Measurements from ENCODE around the gene SIAH3.
"Not testable (repeated sequence)": the region's sequence is repeated elsewhere in the genome, so short reads cannot be mapped to it uniquely, and the experiment has no call there.

SIAH3 gene, protein sequence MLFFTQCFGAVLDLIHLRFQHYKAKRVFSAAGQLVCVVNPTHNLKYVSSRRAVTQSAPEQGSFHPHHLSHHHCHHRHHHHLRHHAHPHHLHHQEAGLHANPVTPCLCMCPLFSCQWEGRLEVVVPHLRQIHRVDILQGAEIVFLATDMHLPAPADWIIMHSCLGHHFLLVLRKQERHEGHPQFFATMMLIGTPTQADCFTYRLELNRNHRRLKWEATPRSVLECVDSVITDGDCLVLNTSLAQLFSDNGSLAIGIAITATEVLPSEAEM

GRCh38 chr13:45851171-45851921, at the start of gene SIAH3:
Gene SIAH3 (minus strand): TSS chr13:45851753. CDS start chr13:45851629, 124 bp downstream.
- DNase-seq = no peak

GRCh38 chr13:45899406-45899805, 47.9 kb upstream of the SIAH3 start:
- DNase-seq = no peak

DNA sequence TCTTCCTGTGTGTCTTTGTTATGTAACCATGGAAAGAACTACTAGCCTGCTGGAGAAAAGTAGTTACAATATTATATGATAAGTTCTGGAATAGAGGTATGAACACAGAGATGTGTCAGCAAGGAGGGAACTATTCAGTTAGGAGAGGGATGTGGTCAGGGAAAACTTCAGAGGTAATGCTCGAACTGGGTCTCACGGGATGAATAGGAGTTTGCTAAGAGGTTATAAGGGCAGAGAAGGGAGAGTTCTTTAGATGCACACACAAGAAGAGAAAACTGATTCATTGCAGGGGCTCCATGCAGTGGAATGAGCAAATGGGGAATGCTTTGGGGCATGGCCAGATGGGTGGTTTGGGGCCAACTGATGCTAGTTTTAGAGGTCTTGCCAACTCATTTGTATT, 46.0 kb upstream of the SIAH3 start:
- DNase-seq = no peak

DNA sequence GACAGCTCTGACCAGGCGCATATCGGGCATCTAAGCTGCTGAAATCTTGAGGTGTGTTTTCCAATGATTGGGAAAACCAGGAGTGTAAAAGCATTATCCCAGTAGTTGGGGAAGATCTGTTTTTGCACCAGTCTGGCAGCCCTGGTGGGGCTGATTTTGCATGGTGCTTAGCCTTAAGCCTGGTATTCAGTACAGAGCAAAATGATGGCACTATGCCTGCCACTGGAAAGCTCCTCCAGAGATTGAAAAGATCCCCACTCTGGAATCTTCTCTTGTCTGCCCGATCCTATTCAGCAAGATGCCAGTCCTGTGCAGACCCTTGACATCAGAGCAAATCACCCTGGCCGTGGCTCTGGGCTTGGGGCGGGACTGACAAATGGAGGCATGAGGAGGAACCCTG, 44.7 kb upstream of the SIAH3 start:
- DNase-seq = no peak

GRCh38 chr13:45895881-45896280, 44.3 kb upstream of the SIAH3 start:
- DNase-seq = no peak

- no peak for DNase-seq
These were observed 41.0 kb upstream of the SIAH3 start for GRCh38 chr13:45892513-45892912.

GRCh38 chr13:45889590-45890243, 38.2 kb upstream of the SIAH3 start:
- no peak for DNase-seq

GRCh38 chr13:45886466-45886865, 34.9 kb upstream of the SIAH3 start:
- DNase-seq = no peak

DNA sequence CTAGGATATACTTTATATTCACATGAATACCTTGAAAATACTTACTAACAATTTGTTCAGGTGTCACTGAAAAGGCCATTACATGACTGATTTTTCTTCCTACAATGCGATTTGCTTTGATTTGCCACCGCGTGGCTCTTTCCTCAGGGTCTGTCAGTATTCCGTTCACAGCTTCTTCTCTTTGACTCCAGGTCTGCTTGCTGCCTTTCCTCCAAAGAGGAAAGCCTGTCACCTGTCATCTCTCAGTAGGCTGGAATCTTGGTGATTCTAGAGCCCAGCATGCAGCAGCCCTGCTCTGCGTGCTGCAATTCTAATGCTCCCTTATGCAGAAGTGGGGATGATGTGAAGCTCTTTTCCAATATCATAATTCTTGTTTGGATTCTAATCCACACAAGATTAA, 33.6 kb upstream of the SIAH3 start:
- DNase-seq = no peak

DNA sequence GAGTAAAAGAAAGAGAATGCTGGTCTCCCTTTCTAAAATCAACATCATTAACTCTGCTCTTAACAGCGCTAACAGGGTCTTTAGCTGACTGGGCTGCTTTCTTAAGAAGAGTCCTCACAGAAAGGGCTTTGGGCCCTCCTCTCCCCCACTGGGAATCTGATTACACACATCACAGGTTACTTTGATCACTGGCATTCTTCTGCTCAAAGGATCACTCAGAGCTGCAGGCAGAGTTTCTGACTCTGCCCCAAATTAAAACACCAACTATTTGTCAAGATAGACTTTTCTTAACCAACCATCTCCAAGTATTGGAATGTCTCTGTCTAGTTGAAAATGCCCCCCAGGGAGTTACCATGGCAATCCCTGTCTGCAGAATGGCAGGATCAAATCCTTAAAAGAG, 31.1 kb upstream of the SIAH3 start:
- no peak for DNase-seq

- DNase-seq = no peak
These were observed 29.8 kb upstream of the SIAH3 start for GRCh38 chr13:45881353-45881752.

GRCh38 chr13:45880242-45880641, 28.7 kb upstream of the SIAH3 start:
- DNase-seq = no peak

DNA sequence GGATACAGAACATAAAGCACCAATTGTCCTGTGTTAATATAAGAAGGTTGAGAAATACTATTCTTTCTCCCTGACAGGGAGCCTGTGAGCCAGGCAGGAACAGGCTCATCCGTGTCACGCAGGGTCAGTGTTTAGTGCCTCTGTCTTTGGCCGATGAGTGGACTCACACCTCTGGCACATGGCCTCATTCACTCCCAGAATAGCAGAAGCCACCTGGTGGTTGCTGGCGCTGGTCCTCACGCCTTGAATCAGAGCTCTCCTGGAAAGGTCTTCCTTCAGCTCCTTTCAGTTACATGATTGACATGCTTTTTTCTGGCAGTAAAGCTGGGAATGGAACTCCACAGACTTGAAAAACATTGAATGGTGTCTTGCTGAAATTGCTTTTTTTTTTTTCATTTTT, 28.1 kb upstream of the SIAH3 start:
- no peak for DNase-seq

DNA sequence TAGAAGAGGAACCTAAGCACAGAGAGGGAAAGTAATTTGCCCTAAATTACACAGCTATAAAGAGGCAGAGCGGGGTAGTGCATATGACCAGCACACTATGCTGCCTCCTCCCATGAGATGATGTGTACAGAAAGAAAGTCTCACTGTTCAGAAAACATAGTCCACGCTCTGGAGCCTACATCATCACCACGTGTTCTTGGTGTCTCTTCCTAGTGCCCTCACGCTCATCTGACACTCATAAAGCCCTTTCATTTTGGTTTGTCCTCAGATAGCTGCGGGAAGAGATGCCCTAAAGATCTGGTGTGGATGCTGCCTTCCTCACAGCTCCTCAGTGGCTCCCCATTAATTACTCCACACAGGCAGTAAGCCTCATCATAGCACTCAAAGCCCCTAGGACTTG, 27.4 kb upstream of the SIAH3 start:
- no peak for DNase-seq

- no peak for DNase-seq
These were observed 25.2 kb upstream of the SIAH3 start for GRCh38 chr13:45876781-45877180.

DNA sequence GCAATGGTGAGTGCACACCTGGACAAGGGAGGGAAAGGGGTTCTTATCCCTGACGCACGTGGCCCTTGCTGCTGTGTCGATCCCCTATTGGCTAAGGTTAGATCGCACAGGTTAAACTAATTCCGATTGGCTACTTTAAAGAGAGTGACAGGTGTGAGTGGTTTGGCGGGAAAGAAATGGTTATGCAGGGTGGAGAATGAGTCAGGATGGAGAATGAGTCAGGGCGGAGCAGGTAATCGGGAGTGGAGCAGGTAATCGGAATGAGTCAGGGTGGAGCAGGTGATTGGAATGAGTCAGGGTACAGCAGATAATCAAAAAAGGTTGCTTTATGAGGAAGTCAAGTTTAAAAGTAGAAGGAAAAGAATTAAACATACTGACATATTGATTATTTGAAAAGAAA, 24.4 kb upstream of the SIAH3 start:
- DNase-seq = no peak

DNA sequence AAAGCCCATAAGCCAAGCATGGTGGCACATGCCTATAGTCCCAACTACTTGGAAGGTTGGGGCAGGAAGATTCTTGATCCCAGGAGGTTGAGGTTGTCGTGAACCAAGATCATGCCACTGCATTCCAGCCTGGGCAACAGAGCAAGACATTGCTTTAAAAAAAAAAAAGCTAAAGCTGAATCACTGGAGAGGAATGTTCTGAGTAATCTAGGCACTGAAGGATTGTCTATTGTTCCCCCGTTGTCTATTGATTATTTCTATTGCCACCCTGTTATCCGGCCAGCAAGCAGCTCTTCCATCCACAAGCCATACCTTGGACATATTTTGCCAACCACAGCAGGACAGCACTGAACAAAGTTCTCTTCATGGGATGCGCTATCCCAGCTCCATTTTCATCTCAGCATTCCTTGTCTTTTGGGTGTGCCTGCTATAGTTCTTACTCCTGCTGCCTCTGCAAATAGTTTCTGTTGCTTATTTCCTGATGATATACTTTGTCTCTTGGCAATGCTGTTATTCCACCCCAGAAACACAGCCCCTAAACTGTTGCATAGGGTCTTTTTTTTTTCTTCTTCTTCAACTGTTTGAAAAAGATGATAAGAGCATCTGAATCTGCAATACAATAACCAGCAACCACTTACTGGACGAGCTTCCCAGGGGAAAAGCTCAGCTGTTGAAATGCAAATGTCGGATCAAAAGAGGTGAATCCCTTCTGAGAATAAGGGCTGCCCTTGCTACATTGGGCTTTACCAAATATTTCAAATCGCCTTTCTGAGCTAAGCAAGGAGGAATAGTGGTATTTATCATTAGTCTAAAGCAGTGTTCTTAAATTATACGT, 22.2 kb upstream of the SIAH3 start:
- no peak for DNase-seq

GRCh38 chr13:45872566-45872965, 21.0 kb upstream of the SIAH3 start:
- no peak for DNase-seq

DNA sequence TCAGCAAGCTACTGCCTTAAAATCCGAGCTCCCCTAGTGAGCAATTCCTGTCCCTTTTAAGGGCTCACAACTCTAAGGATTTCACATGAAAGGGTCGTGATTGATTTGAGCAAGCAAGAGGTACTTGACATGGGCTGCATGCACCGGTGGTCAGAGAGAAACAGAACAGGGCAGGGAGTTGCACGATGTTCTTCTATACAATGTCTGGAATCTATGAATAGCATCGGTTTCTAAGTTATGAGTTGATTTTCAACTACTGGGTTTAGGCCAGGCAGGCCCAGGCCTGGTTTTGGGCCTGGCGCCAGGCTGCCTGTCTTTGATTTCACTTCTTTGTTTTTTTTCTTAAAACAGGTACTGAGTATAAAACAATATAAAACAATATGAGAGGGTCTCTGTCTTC, 19.6 kb upstream of the SIAH3 start:
- DNase-seq = not testable (repeated sequence)

GRCh38 chr13:45870232-45870631, 18.7 kb upstream of the SIAH3 start:
- DNase-seq = no peak

GRCh38 chr13:45865414-45865813, 13.9 kb upstream of the SIAH3 start:
- no peak for DNase-seq

- no peak for DNase-seq
These were observed 12.4 kb upstream of the SIAH3 start for GRCh38 chr13:45863709-45864590.

Measured in amniotic stem cell (primary cell).